Fibroblast of lung (primary cell): ENCODE measurements around the gene PIF1. TPM values are rescaled to one million over a fixed set of nuclear protein-coding genes. Genes with fewer than 3 reads are reported as not detected.

Source experiments
- DNase-seq, 2 donors: peaks; one replicate each; pipeline versions ENCODE4 v3.0.0 to v3.0.0-alpha.2; 2010; ENCODE audit warnings: low read depth in 2 of 2
- H2AFZ ChIP-seq: 2 replicates; pipeline ENCODE4 v1.5.1; 2012; ENCODE audit warnings: low read length, control low read depth, inconsistent platforms
- H3K27ac ChIP-seq: 2 replicates; pipeline ENCODE4 v1.5.1; 2011; ENCODE audit warnings: low read length, control low read depth; ENCODE audit not compliant: insufficient read depth
- H3K27me3 ChIP-seq: 2 replicates; pipeline ENCODE4 v1.5.1; 2011; ENCODE audit warnings: mild to moderate bottlenecking, low read length; ENCODE audit not compliant: control insufficient read depth, insufficient read depth
- H3K36me3 ChIP-seq: 2 replicates; pipeline ENCODE4 v1.5.1; 2011; ENCODE audit warnings: low read length; ENCODE audit not compliant: control insufficient read depth, insufficient read depth
- H3K4me1 ChIP-seq: 2 replicates; pipeline ENCODE4 v1.5.1; 2011; ENCODE audit warnings: low read length; ENCODE audit not compliant: control insufficient read depth, insufficient read depth; ENCODE audit errors: extremely low read depth
- H3K4me2 ChIP-seq: 2 replicates; pipeline ENCODE4 v1.5.1; 2011; ENCODE audit warnings: low read length, control low read depth; ENCODE audit not compliant: insufficient read depth; ENCODE audit errors: extremely low read depth
- H3K4me3 ChIP-seq, 4 experiments: fragments of 200-600 bp in 1 of 4; sonication (generic) in 1 of 4; replicated peaks in 1 of 4; 2 replicates each; pipeline ENCODE4 v1.5.1; 2011 to 2016; ENCODE audit warnings: low read length in 4 of 4, low read depth in 3 of 4, mild to moderate bottlenecking in 3 of 4, control low read depth in 2 of 4, inconsistent platforms in 1 of 4, mixed read lengths in 1 of 4; ENCODE audit not compliant: insufficient read depth in 1 of 4; ENCODE audit errors: control extremely low read depth in 1 of 4
- H3K79me2 ChIP-seq: 2 replicates; pipeline ENCODE4 v1.5.1; 2012; ENCODE audit warnings: mild to moderate bottlenecking, low read length, inconsistent platforms; ENCODE audit not compliant: control insufficient read depth, insufficient read depth
- H3K9ac ChIP-seq: 2 replicates; pipeline ENCODE4 v1.5.1; 2011; ENCODE audit warnings: mild to moderate bottlenecking, low read length, control low read depth; ENCODE audit not compliant: insufficient read depth
- H3K9me3 ChIP-seq: 2 replicates; pipeline ENCODE4 v1.5.1; 2012; ENCODE audit warnings: low read depth, low read length; ENCODE audit not compliant: control insufficient read depth, insufficient read depth
- H4K20me1 ChIP-seq: 2 replicates; pipeline ENCODE4 v1.5.1; 2011; ENCODE audit warnings: low read length; ENCODE audit not compliant: control insufficient read depth, insufficient read depth; ENCODE audit errors: extremely low read depth
- CTCF ChIP-seq, 2 donors: IDR thresholded peaks in 1 of 2; conservative IDR thresholded peaks in 1 of 2; 1 replicate in 1 of 2; 2 replicates in 1 of 2; pipeline ENCODE4 v1.5.1; 2011 to 2012; ENCODE audit warnings: low read length in 2 of 2, control low read depth in 1 of 2, inconsistent platforms in 1 of 2, low read depth in 1 of 2, mild to moderate bottlenecking in 1 of 2
- EZH2 ChIP-seq: IDR thresholded peaks from 2 replicates; pipeline ENCODE4 v1.5.1; 2012; ENCODE audit warnings: low read length, control low read depth, mild to moderate bottlenecking; ENCODE audit errors: missing control alignments
- polyA plus RNA-seq, 2 donors: library from polyadenylated mRNA; depleted of rRNA in 1 of 2; stranded (reverse) in 1 of 2; unstranded in 1 of 2; fragments of >200 nt; gene quantifications; 2 replicates each; pipeline ENCODE4 v1.2.1, GENCODE V29; 2011 to 2012; ENCODE audit warnings: missing spikeins in 1 of 2
- total RNA-seq: library from RNA; depleted of rRNA; stranded (reverse); fragments of >200 nt; gene quantifications from 2 replicates; pipeline ENCODE4 v1.2.1, GENCODE V29; 2014

PIF1 gene
- total and polyA plus RNA-seq, 2 donors (not counting 1 experiment from before 2014, with no cell fraction given): 5.1 to 9.4 TPM

GRCh38 chr15:64782751-64783150 is 42.7 kb downstream of the PIF1 start:
- no peaks in the 10 kb centered on the region for H3K4me1 ChIP-seq
- no peaks in the 10 kb centered on the region for H3K79me2 ChIP-seq
- H3K36me3 ChIP-seq: no peaks in the 10 kb centered on the region
- no peak overlapping the region for H3K4me3 ChIP-seq
- no peak overlapping the region for H2AFZ ChIP-seq
- no peaks in the 10 kb centered on the region for H3K9me3 ChIP-seq
- no peak overlapping the region for H3K4me2 ChIP-seq
- no peaks in the 10 kb centered on the region for H3K27me3 ChIP-seq
- H3K27ac ChIP-seq: no peak overlapping the region
- no peak overlapping the region for H3K9ac ChIP-seq
- TF ChIP-seq EZH2 (no peak), CTCF (conservative IDR thresholded peaks at IDR 0.05 in 1 of 2, IDR thresholded peaks at IDR 0.05 in 1 of 2; ENCODE audit: low read depth in 1 of 2, low read length in 2 of 2) (no peak)
- H4K20me1 ChIP-seq: no peaks in the 10 kb centered on the region
- no peak for DNase-seq

- H3K9ac ChIP-seq: no peak overlapping the region
- no peak overlapping the region for H3K4me2 ChIP-seq
- H4K20me1 ChIP-seq: no peaks in the 10 kb centered on the region
- H3K27ac ChIP-seq: no peak overlapping the region
- no peaks in the 10 kb centered on the region for H3K36me3 ChIP-seq
- H3K4me3 ChIP-seq: no peak overlapping the region
- TF ChIP-seq CTCF (conservative IDR thresholded peaks at IDR 0.05 in 1 of 2, IDR thresholded peaks at IDR 0.05 in 1 of 2; ENCODE audit: low read depth in 1 of 2, low read length in 2 of 2) (no peak), EZH2 (no peak)
- H2AFZ ChIP-seq: no peak overlapping the region
- H3K79me2 ChIP-seq: no peaks in the 10 kb centered on the region
- H3K9me3 ChIP-seq: no peaks in the 10 kb centered on the region
- H3K4me1 ChIP-seq: no peaks in the 10 kb centered on the region
- peaks cover 5% of the 10 kb centered on the region for H3K27me3 ChIP-seq
- no peak for DNase-seq
Measured at GRCh38 chr15:64781299-64781698, 44.1 kb downstream of the PIF1 start.

- TF ChIP-seq CTCF (conservative IDR thresholded peaks at IDR 0.05 in 1 of 2, IDR thresholded peaks at IDR 0.05 in 1 of 2; ENCODE audit: low read depth in 1 of 2, low read length in 2 of 2): no peak
- TF ChIP-seq EZH2: no peak
- Histone ChIP-seq H3K4me2 (no peak overlapping the region), H3K36me3 (no peaks in the 10 kb centered on the region), H3K9me3 (no peaks in the 10 kb centered on the region), H3K79me2 (no peaks in the 10 kb centered on the region), H3K4me1 (no peaks in the 10 kb centered on the region), H4K20me1 (no peaks in the 10 kb centered on the region), H2AFZ (no peak overlapping the region), H3K27me3 (peaks cover 5% of the 10 kb centered on the region), H3K4me3 (no peak overlapping the region), H3K9ac (no peak overlapping the region), H3K27ac (no peak overlapping the region)
- no peak for DNase-seq
Measured at GRCh38 chr15:64780600-64781156, 44.8 kb downstream of the PIF1 start.
